ENCODE results near the gene TACSTD2.
"Not testable (repeated sequence)": the region's sequence is repeated elsewhere in the genome, so short reads cannot be mapped to it uniquely, and the experiment has no call there.

Gene TACSTD2

GRCh38 chr1:58586271-58586670 lies 9.2 kb upstream of the TACSTD2 start:
- DNase-seq: no peak

GRCh38 chr1:58585581-58586151 lies 8.6 kb upstream of the TACSTD2 start:
- no peak for DNase-seq

GRCh38 chr1:58585166-58585565 lies 8.1 kb upstream of the TACSTD2 start:
- DNase-seq: no peak

GRCh38 chr1:58584082-58584895 lies 7.2 kb upstream of the TACSTD2 start:
- DNase-seq: no peak

GRCh38 chr1:58583496-58583895 lies 6.4 kb upstream of the TACSTD2 start:
- DNase-seq: no peak

GRCh38 chr1:58582143-58582542 lies 5.1 kb upstream of the TACSTD2 start:
- not testable (repeated sequence) for DNase-seq

GRCh38 chr1:58581641-58582040 lies 4.6 kb upstream of the TACSTD2 start:
- no peak for DNase-seq

GRCh38 chr1:58580186-58580585 lies 3.1 kb upstream of the TACSTD2 start:
- DNase-seq: no peak

- DNase-seq: no peak
Observed at GRCh38 chr1:58577654-58578030, 590 bp upstream of the TACSTD2 start.

GRCh38 chr1:58576325-58576726 lies 726 bp downstream of the TACSTD2 start:
- no peak for DNase-seq

- DNase-seq: no peak
Observed at GRCh38 chr1:58575551-58576324, 1.3 kb downstream of the TACSTD2 start.

- DNase-seq: no peak
Observed at GRCh38 chr1:58574816-58575215, 2.2 kb downstream of the TACSTD2 start.

- DNase-seq: no peak
Observed at GRCh38 chr1:58573705-58574591, 3.1 kb downstream of the TACSTD2 start.

GRCh38 chr1:58573138-58573537 lies 3.9 kb downstream of the TACSTD2 start:
- no peak for DNase-seq

GRCh38 chr1:58572690-58573089 lies 4.4 kb downstream of the TACSTD2 start:
- DNase-seq: no peak

- DNase-seq: no peak
Observed at GRCh38 chr1:58571616-58572015, 5.4 kb downstream of the TACSTD2 start.

GRCh38 chr1:58570817-58571216 lies 6.2 kb downstream of the TACSTD2 start:
- DNase-seq: no peak

- DNase-seq: no peak
Observed at GRCh38 chr1:58570094-58570493, 7.0 kb downstream of the TACSTD2 start.

GRCh38 chr1:58568911-58569310 lies 8.1 kb downstream of the TACSTD2 start:
- no peak for DNase-seq

GRCh38 chr1:58568271-58568860 lies 8.7 kb downstream of the TACSTD2 start:
- no peak for DNase-seq

GRCh38 chr1:58566339-58566738 lies 10.7 kb downstream of the TACSTD2 start:
- no peak for DNase-seq

- DNase-seq: not testable (repeated sequence)
Observed at GRCh38 chr1:58563715-58564114, 13.3 kb downstream of the TACSTD2 start.
